Activated CD8-positive, alpha-beta memory T cell treated with anti-CD3 and anti-CD28 coated beads, Interleukin-2, amount 50 U/mL, for 48 hours (primary cell): ENCODE measurements around the gene DCDC1.

Experiments used
- DNase-seq: peaks from one replicate; pipeline ENCODE4 v3.0.0-alpha.2; 2020

Gene DCDC1

GRCh38 chr11:30902929-30903328, 466.6 kb downstream of the DCDC1 start:
- no peak for DNase-seq

- DNase-seq, result no peak
Measured at GRCh38 chr11:30895046-30895445, 474.5 kb downstream of the DCDC1 start.

GRCh38 chr11:30893318-30893717, 476.2 kb downstream of the DCDC1 start:
- no peak for DNase-seq

GRCh38 chr11:30889143-30889794, 480.3 kb downstream of the DCDC1 start:
- no peak for DNase-seq

- no peak for DNase-seq
Measured at GRCh38 chr11:30879322-30880005, 490.1 kb downstream of the DCDC1 start.

DNA sequence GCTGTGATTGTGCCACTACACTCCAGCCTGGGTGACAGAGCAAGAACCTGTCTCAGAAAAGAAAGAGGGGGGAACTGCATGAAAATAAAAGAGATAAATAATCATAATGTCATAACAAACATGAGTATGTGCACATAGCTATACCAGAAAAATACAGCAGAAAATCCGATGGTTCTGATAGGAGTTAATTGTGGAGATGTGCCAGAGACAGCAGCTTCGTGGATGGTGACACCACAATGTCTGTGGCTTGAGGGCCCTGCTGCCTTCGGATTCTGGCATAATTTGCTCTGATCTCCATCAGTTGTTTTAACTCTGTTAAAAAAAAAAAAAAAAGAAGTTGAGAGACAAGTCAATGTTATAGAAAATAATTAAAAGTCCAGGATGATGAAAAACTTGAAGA, 491.1 kb downstream of the DCDC1 start:
- DNase-seq, result no peak

DNA sequence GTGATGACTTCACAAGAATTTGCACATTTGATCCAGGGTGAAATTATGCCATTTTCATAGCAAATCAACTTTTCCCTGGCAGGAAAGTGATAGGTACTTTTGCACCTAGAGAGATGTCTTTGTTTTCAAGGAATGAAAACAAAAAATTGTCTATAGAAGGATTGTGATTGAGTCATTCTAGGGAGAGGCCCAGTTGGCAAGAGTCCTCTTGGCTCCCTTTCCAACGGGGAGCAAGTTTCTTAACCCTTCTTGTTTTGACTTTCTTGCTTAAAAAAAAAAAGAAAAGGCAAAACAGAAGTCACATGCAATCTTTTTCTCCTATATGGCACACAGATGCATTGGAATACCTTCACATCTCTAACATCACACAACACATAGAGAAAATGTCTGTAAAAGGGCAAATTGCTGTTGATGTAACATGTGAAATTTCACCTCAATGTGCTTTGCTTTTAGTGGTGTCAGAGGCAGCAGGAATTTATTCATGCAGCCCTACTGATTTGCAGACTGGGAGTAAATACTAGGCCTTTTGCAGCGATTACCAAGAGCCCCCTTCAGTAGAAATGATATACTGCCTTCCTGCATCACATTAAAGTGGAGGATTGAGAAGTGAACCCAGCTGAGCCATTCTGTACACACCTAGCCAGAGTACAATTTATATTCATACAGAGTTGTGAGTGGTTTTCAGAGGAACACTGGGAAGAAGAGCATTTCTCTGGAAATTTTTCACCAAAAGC, 492.7 kb downstream of the DCDC1 start:
- DNase-seq, result no peak

DNA sequence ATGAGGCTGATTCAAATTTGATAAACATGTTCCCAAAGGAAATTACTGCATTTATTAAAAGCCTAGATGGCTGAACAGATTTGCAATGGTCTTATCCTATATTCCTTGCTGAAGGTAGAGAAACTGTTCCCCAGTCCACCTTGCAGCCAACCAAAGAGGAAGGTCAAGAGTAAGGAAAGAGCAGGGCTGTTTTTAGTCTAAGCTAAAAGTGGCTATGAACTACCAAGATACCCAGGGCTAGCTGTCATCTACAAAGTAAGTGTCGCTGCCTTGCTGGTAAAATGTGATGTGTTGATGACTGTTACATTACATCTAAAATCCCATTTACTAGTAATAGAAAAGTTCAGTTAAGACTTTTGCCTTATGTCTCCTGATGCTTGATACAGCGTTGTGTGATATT, 493.3 kb downstream of the DCDC1 start:
- DNase-seq, result no peak

- DNase-seq, result no peak
Measured at GRCh38 chr11:30875806-30876205, 493.7 kb downstream of the DCDC1 start.

DNA sequence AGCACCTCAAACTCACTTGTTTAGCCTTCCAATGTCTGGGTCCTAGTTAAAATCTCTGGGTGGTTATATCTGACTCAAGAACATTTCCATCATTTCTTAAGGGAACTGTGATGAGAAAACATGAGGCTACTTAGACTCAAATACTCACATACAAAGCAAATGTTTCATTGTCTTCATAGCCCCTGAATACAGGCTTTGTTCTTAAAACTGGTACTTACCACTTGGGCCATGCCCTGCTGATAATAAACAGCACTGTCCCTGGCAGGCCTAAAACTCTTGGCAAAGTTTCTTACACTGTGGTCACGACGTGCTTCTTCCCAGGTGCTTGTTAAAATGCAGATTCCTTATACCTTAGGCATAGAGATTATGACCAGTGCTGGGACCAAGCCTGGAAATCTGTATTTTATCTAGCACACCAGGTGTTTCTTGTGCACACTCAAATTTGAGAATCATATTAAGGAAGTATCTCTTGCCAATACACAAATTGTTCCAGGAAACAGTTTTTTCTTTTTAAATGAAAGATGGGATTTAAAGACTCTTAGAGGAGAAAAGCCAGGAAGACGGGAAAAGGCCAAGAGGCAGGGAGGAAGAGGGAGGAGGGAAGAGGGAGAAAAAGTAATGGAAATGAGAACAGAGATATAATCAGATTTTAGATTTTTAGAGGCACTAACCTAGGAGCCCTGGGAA, 495.5 kb downstream of the DCDC1 start:
- DNase-seq, result no peak

GRCh38 chr11:30868626-30869081, 500.9 kb downstream of the DCDC1 start:
- no peak for DNase-seq

- DNase-seq, result no peak
Measured at GRCh38 chr11:30863209-30863608, 506.3 kb downstream of the DCDC1 start.

DNA sequence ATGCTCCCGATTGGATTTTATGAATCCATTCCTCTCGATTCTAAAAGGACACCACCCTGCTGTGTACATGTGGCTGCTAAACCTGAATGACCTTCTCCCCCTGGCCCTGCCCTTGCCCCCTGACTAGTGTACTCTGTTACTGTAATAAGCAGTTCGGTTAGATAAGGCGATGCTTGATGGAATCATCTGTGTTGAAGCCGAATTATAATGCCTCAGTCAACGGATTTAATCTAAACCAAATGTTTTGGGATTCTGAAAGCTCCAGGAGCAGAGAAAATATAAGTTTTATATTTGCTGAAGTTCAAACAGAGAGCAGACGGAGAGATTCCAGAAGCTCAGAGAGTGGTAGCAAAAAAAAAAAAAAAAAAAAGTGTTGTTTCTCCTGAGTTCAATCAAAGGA, 508.0 kb downstream of the DCDC1 start:
- DNase-seq, result no peak

DNA sequence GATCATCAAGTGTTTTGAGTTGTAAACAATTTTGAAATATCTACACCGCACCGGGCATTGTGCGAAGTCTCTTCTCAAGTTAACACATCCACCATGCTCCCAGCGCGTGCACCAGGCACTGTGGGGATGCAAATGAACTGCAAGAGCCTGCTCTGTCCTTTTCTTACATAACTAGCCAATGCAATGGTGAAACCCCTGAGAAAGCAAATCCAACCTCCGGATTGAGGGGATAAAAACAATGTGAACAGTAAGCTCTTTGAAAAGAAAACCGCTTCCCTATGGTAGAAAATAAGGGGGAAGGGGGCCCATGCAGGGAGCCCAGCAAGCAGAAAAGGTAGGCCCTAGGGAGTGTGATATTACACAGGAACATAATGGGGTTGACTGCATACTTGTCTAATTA, 508.5 kb downstream of the DCDC1 start:
- DNase-seq, result no peak

- DNase-seq, result no peak
Measured at GRCh38 chr11:30860146-30860545, 509.4 kb downstream of the DCDC1 start.

DNA sequence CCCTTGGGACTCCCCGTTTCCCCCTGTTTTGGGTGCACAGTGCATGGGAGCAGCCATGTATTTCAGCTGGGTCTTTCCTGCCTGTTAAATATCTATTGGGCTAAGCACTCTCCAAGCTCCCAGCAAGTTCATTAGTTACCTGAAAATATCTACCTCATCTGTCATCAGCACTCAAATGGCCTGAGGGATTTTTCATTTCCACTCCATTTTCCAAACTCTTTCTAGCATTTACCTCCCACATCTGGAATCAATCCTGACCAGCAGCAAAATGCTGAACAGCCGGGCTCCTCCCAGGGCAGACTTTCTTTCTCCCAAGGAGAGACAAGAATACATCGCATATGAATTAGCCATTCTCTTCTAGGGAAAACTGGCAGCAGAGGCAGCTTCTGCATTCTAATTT, 509.9 kb downstream of the DCDC1 start:
- no peak for DNase-seq

DNA sequence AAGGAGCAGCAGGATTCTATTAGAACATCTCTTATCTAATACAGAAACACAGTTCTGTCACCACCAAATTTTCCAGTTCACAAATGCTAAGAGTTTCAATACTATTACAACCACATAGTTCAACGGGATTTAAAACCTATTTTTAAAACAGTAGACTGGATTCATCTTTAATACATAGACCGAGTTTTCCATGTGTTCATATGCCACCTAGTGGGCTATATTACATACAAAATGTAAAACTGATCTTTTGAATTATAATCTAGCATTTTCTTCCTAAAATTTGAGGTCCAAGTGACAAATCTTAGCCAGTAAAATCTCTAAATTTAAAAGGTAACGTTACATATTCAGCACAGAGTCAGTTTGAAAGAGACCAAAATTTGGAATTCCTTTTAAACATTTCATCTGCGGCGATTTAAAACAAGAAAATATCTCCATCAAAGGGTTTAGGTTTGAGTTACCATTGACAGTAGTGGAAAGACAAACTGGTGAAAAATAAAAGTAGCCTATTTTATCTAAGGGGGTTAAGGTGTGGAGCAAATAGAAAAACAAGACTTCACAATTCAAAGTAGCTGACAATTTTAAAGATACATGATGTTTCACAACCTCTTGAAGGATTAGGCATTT, 514.0 kb downstream of the DCDC1 start:
- DNase-seq, result no peak

GRCh38 chr11:30853439-30853838, 516.1 kb downstream of the DCDC1 start:
- no peak for DNase-seq

- DNase-seq, result no peak
Measured at GRCh38 chr11:30852645-30853044, 516.9 kb downstream of the DCDC1 start.

GRCh38 chr11:30852091-30852490, 517.4 kb downstream of the DCDC1 start:
- no peak for DNase-seq

DNA sequence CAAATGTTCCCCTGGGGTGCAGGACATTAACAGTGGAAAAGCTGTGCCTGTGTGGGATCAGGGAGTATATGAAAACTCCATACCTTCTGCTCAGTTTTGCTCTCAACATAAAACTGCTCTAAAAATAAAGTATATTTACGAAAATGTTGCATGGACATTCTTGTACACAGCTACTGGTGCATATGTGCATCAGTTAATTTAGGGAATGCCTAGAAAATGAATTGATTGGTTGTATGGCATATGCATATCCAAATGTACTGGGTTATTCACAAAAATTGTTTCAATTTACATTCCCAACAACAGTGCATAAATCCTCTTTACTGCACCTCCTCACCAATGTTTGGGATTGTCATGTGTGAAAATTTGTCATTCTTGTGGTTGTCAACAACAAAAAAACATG, 532.3 kb downstream of the DCDC1 start:
- DNase-seq, result no peak

GRCh38 chr11:30832831-30833230, 536.7 kb downstream of the DCDC1 start:
- no peak for DNase-seq

DNA sequence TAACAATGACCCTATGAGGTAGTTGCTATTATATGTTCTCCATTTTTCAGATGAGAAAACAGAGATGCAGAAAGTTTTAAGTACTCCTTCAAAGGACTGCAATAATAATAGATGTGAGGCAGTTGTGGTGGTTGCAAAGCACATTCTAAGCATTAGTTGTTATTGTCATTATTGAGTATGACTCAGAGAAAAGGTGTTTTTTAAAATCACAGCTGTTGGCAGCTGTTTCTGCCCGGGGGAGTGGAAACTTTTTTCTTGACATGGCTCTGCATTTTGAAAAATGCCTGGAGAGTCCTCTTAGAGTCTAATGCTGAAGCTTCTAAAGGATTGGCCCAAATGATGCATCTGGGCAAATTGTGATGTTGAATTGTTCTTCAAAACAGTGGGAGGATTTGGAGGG, 538.9 kb downstream of the DCDC1 start:
- DNase-seq, result no peak
